ENCODE measurements around the gene TMEM132D.
"Not testable (repeated sequence)": the region's sequence is repeated elsewhere in the genome, so short reads cannot be mapped to it uniquely, and the experiment has no call there.

The TMEM132D gene

GRCh38 chr12:129237881-129238280, 665.9 kb downstream of the TMEM132D start:
- DNase-seq (ENCODE audit: low read depth), result no peak

- no peak for DNase-seq (ENCODE audit: low read depth)
Observed at GRCh38 chr12:129234209-129234608, 669.6 kb downstream of the TMEM132D start.

- no peak for DNase-seq (ENCODE audit: low read depth)
Observed at GRCh38 chr12:129231491-129231890, 672.3 kb downstream of the TMEM132D start.

GRCh38 chr12:129230995-129231394, 672.8 kb downstream of the TMEM132D start:
- no peak for DNase-seq (ENCODE audit: low read depth)

- no peak for DNase-seq (ENCODE audit: low read depth)
Observed at GRCh38 chr12:129226851-129227250, 677.0 kb downstream of the TMEM132D start.

- DNase-seq (ENCODE audit: low read depth), result no peak
Observed at GRCh38 chr12:129226005-129226404, 677.8 kb downstream of the TMEM132D start.

GRCh38 chr12:129215556-129215955, 688.3 kb downstream of the TMEM132D start:
- DNase-seq (ENCODE audit: low read depth), result no peak

GRCh38 chr12:129213551-129213950, 690.3 kb downstream of the TMEM132D start:
- no peak for DNase-seq (ENCODE audit: low read depth)

GRCh38 chr12:129211862-129212630, 691.8 kb downstream of the TMEM132D start:
- DNase-seq (ENCODE audit: low read depth), result no peak

GRCh38 chr12:129208566-129208965, 695.3 kb downstream of the TMEM132D start:
- DNase-seq (ENCODE audit: low read depth), result no peak

GRCh38 chr12:129207084-129207483, 696.7 kb downstream of the TMEM132D start:
- DNase-seq (ENCODE audit: low read depth), result no peak

- DNase-seq (ENCODE audit: low read depth), result no peak
Observed at GRCh38 chr12:129203456-129203855, 700.4 kb downstream of the TMEM132D start.

- no peak for DNase-seq (ENCODE audit: low read depth)
Observed at GRCh38 chr12:129202109-129202814, 701.6 kb downstream of the TMEM132D start.

GRCh38 chr12:129201029-129201428, 702.8 kb downstream of the TMEM132D start:
- no peak for DNase-seq (ENCODE audit: low read depth)

- DNase-seq (ENCODE audit: low read depth), result no peak
Observed at GRCh38 chr12:129200576-129200975, 703.2 kb downstream of the TMEM132D start.

- DNase-seq (ENCODE audit: low read depth), result no peak
Observed at GRCh38 chr12:129196927-129197326, 706.9 kb downstream of the TMEM132D start.

GRCh38 chr12:129195081-129195480, 708.7 kb downstream of the TMEM132D start:
- DNase-seq (ENCODE audit: low read depth), result no peak

GRCh38 chr12:129193263-129193871, 710.5 kb downstream of the TMEM132D start:
- no peak for DNase-seq (ENCODE audit: low read depth)

GRCh38 chr12:129190827-129191226, 713.0 kb downstream of the TMEM132D start:
- DNase-seq (ENCODE audit: low read depth), result no peak

GRCh38 chr12:129189879-129190278, 713.9 kb downstream of the TMEM132D start:
- DNase-seq (ENCODE audit: low read depth), result not testable (repeated sequence)

GRCh38 chr12:129186952-129187351, 716.9 kb downstream of the TMEM132D start:
- no peak for DNase-seq (ENCODE audit: low read depth)

- no peak for DNase-seq (ENCODE audit: low read depth)
Observed at GRCh38 chr12:129185855-129186254, 718.0 kb downstream of the TMEM132D start.

All from fibroblast of gingiva (primary cell).